Ammon's horn (tissue), 1 donor: ENCODE results near the gene INO80C.

Experiments used
- DNase-seq: peaks from one replicate; pipeline ENCODE4 v3.0.0-alpha.2; 2016; ENCODE audit warnings: low spot score

INO80C gene

DNA sequence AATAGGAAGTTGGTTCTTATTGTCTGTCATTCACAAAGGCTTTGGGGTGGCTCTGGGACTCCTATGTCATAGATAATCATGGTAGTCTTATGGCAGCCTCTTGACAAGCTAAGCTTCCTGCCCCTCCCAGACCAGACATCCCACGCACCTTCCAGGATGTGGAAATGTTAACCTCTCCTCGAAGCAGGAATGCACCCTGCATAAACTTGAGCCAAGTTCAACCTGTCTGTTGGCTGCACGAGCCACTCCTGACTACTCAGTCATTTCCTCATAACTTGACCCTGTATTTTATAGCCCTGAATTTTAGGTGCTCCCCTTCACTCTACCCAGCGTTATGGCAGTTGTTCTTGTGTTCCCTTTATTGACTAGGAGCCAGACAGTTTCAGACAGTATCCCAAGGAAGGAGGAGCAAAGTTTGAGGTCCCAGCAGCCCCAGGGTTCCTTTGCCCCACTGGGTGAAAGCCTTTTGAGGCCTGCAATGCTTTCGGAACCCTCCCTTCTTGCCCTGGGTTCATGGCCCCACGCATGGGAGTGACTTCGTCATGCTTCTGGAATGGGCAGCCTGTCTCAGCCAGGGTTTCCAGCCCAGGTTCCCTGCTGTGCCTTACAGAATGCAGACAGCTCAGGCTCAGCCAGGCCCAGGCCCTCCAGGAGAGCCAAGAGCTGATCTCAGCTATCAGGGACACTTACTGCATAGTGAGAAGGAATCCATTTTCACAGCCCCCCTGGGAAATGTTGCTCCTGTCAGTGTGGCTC, 15.6 kb upstream of the INO80C start:
- peak; percentile 38 for DNase-seq

- no peak for DNase-seq
Measured at GRCh38 chr18:35512761-35513160, 15.0 kb upstream of the INO80C start.

- no peak for DNase-seq
Measured at GRCh38 chr18:35511833-35512232, 14.1 kb upstream of the INO80C start.

DNA sequence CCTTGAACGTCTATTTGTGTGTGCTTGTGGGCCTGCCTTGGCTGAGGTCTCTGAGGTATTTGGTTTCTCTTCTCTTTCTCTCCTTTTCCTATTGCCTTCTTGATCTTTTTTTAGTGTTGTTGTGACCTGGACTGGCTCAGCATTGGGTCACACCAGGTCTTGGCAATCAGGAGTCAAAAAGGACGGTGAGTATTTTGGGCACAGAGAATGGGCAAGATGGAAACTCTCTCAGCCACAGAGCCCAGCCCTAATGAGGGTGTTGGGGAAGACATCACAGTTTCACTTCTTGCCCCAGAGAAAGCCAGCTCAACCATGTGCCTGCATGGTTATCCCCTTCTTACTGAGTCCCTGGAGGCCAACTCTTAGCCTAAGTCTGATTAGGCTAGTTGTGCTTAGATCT, 13.7 kb upstream of the INO80C start:
- no peak for DNase-seq

- DNase-seq, result no peak
Measured at GRCh38 chr18:35510076-35510651, 12.4 kb upstream of the INO80C start.

DNA sequence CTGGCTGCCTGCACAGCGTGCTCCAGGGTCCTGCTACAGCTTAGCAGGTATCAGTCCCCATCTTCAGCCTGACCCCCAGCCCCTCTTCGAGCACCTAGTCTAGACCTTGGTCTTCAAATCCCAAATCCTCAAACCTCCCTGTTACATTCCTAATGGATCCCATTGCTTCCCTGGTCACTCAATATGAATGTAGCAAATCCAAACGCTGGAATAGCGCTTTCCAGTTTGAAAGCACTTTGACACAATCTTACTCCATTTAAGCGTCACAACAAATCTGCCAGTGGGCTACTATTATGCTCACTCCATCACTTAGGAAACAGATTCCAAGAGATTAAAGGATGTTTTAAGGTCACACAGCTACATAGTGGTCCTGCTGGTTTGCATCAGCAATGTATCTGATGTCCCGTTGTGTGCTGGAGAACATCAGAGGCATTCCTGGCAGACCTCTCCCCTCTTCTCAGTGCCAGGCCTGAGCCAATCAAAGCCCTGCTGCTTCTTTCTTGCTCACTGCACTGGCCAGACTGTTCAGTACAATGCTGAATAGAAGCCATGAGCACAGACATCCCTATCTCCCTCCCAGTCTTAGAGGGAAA, 11.1 kb upstream of the INO80C start:
- no peak for DNase-seq

GRCh38 chr18:35508030-35508429, 10.3 kb upstream of the INO80C start:
- no peak for DNase-seq

DNA sequence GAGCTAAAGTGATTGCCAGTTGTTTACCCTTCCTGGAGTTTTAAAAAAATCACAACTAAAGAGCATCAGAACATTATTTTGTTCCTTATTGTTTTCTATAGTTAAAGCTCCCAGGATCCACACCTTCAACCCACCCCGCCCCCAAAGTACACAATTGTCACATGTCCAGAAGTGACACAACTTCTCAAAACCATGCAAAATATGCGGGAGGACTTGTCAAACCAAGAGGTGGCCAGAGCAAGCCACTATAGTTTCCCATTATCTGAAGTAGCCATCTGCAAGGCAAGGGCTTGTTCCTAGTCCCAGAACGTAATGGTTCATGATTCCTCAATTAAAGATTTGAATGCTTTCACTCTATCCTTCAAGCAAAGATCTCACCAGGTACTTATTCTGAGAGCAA, 9.9 kb upstream of the INO80C start:
- no peak for DNase-seq

DNA sequence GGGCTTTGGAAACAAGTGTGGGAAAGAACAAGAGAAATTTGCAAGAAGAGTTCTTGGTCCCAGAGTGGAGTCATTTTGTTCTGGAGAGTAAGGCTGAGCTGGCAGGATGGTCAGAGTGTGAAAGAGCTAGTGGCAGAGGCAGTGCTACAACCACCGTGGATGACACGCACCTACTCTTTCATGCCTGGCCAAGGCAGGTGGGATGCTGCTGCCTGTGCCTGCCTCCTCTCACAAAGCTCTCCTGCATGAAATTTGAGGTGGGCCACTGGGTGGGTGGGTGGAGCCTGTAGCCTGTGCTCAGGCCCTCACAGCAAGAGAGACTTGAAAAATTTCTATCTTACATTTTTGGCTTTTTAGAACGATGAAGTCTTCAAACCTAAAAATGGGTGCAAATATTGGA, 9.4 kb upstream of the INO80C start:
- DNase-seq, result no peak

DNA sequence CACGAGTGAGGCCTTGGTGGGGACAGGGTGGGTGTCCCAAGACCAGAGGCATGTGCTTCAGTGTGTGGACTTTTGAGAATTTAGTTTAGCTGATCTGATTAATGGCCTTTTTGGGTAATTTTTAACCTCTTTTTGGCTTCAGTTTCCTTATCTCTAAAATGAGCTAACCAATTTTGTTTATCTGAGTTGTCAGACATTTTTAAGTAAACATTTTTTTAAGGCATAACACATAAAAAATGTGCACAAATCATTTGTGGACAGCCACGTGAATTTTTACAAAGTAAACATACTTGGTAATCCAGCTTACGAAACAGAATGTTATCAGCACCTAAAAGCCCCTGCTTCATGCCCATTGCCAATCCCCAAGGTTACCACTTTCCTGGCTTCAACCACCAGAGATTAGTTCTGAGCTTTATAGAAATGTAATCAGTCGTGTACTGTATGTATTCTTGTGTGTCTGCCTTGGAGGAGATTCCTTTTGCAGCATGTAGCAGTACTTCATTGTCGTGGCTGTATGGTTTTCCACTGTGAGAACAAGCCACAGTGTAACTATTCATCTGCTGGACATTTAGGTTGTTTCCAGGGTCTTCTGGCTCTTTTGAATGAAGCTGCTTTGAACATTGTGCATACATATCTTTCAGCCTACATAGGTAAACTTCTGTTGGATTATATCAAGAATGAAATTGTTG, 8.4 kb upstream of the INO80C start:
- DNase-seq, result no peak

GRCh38 chr18:35504996-35505395, 7.2 kb upstream of the INO80C start:
- no peak for DNase-seq

DNA sequence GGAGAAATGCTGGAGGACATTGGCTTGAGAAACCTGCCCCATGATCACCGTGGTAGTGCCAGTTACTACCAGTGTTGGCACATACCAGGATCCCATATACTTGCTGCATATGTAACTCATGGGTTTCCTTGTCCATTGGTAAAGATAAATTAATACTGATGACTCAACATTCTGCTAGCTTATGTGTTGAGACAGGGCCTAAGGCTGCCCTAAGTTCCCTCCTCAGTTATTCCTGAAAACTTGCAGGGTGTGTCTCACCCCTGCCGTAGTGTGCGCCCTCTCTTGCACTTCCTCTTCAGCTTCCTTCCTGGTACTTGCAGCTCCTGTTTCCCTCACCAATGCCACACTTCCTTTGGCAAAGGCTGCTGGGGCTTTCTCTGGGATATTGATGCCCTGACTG, 4.3 kb upstream of the INO80C start:
- no peak for DNase-seq

DNA sequence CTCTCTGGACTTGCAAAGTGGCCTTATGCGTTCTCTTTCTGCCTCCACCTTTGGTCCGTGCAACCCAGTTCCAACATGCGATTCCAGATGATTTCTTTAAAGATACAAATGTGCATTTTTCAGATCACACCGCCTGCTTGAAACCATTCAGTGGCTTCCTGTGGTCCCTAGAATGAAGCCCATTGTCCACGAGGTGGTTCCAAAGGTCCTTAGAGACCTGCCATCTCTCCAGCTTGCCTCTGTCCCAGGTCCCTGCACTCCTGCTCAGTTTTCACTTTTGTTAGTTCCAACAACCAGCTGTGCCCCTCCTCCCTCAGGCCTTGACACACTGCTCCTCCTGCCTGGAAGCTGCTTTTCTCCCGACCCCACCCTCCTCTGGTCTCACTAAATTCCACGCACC, 3.6 kb upstream of the INO80C start:
- DNase-seq, result no peak

GRCh38 chr18:35500113-35500512, 2.4 kb upstream of the INO80C start:
- no peak for DNase-seq

- no peak for DNase-seq
Measured at GRCh38 chr18:35497027-35497369, 762 bp downstream of the INO80C start.

GRCh38 chr18:35495536-35496314, 2.0 kb downstream of the INO80C start:
- no peak for DNase-seq

DNA sequence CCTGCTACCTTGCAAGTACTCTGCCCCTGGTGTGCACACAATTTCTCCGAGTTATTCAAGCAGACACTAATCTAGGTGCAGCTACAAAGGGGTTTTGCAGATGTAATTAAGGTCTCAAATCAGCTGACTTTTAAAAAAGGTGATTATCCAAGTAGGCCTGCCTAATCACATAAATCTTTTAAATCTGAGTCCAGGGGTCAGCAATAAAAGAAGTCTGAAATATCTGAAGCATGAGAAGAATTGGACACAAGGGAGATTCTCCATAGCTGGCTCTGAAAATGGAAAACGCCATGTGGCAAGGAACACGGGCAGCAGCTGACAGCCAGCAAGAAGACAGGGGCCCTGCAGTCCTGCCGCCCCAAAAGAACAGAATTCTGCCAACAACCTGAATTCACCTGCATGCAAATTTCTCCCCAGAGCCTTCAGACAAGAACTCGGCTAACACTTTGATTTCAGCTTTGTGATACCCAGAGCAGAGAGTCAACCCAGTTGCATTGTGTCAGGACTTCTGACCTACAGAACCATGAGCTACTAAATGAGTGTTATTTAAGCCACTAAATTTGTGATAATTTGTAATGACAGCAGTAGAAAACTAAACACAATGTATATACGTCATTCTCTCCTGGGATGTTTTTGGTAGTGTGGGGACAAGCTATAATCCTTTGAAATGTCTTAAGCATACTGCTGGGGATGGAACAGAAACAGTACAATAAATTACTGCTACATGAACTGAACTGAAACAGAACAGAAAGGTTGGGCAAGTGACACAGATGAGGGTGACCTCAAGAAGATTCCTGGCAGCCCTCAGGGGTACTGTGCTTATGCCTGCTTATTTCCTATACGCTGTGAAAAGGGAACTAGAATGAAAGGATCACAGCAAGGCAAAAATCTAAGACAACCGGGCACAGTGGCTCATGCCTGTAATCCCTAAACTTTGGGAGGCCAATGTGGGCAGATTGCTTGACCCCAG, 3.2 kb downstream of the INO80C start:
- DNase-seq, result no peak

- no peak for DNase-seq
Measured at GRCh38 chr18:35491700-35492077, 6.1 kb downstream of the INO80C start.

DNA sequence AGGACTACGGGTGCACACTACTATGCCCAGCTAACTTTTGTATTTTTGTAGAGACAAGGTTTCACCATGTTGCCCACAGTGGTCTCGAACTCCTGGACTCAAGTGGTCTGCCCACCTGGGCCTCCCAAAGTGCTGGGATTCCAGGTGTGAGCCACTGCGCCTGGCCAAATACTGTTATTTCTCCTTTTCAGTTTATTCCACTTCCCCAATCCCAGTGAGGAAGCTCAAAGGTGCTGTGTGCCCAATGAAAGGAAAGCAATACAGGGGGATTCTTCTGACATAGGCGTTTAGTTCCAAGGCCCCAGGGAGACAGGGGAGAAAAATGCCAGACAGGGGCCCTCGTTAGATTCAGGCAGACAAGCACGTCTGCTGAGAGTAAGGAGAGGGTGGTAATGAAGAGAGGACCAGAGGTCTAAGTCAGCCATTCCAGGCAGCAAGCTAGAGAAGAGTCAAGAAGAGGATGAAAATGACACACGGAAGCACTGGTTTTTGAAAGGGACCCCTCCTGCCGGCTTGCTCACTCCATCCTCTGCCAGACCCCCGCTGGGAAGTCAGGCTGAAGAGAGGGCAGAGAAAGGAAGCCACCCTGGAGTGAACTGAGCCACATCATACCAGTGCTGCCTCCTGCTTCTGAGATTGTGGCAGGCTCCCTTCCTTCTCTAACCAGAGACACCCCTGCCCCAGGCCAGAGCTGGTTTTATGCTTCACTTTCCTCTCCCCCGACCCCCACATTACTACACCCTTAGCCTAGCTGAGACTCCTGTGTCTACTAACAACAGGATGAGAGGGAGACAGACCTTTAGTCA, 6.7 kb downstream of the INO80C start:
- DNase-seq, result no peak

DNA sequence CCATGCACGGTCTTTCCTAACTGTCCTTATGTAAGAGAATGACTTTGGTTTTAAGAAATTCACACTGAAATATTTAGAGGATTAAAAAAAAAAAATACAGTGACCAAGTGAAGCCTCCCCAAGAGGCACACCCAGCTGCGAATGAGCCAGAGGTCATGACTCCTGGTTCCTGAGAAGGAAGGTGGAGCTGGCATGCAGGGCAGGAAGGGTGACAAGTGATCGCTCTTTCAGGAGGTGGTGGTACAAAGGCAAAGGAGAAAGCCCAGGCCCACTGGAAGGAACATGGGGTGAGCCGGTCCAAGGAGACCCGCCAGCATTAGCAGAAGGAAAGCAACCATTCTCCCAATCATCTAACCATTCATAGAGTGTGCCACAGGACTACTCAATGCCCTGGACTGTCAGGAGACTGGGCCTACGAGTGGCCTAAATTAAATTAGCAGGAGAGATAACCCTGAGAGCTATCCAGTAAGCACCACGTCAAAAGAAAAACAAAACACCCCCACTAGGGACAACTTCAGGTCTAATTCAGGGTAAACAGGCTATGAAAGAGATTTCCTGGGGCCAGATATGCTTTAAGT, 7.8 kb downstream of the INO80C start:
- no peak for DNase-seq
